Esophagus squamous epithelium (tissue), 4 donors: ENCODE measurements around the gene RPTOR.

Source experiments
- POLR2A ChIP-seq, 4 donors: fragments of 450-650 bp; IDR thresholded peaks; one replicate each; pipeline ENCODE4 v1.6.1; 2017; ENCODE audit warnings: antibody characterized with exemption in 4 of 4, mild to moderate bottlenecking in 4 of 4, moderate library complexity in 3 of 4
- TF ChIP-seq, protein P1 (sequence below), 6 experiments: fragments of 450-650 bp in 4 of 6; fragments of 200-600 bp in 2 of 6; sonication (generic) in 2 of 6; IDR thresholded peaks; one replicate each; pipeline ENCODE4 v1.5.1; 2016 to 2019; ENCODE audit warnings: antibody characterized with exemption in 6 of 6, mild to moderate bottlenecking in 4 of 6, moderate library complexity in 4 of 6

DNA sequence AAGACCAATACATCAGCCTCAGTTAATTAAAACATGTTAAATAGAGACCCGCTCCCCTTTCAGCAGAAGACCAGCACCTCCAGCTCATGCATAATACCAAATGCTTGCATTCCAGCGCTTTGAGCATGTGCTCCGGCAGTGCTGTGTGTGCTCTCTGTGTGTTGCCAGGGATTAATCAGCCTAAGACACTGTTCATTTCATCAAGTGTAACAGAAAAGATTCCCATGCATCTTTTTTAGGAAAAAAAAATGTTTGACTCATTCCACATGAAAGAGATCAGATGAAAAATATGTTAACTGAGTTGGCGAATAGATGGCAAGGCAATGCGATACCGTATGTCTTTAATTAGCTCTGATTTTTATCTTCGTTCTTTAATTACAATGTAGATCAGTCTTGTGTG is 187.6 kb downstream of the RPTOR start:
- TF ChIP-seq, protein P1, sequence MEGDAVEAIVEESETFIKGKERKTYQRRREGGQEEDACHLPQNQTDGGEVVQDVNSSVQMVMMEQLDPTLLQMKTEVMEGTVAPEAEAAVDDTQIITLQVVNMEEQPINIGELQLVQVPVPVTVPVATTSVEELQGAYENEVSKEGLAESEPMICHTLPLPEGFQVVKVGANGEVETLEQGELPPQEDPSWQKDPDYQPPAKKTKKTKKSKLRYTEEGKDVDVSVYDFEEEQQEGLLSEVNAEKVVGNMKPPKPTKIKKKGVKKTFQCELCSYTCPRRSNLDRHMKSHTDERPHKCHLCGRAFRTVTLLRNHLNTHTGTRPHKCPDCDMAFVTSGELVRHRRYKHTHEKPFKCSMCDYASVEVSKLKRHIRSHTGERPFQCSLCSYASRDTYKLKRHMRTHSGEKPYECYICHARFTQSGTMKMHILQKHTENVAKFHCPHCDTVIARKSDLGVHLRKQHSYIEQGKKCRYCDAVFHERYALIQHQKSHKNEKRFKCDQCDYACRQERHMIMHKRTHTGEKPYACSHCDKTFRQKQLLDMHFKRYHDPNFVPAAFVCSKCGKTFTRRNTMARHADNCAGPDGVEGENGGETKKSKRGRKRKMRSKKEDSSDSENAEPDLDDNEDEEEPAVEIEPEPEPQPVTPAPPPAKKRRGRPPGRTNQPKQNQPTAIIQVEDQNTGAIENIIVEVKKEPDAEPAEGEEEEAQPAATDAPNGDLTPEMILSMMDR (IDR thresholded peaks at IDR 0.05), result no peak
- no peak for TF ChIP-seq POLR2A (IDR thresholded peaks at IDR 0.05)
